Amniotic stem cell (primary cell): ENCODE results near the gene PRR14L.
"Not testable (repeated sequence)": the region's sequence is repeated elsewhere in the genome, so short reads cannot be mapped to it uniquely, and the experiment has no call there.

Experiments used
- DNase-seq: peaks from one replicate; lab custom pipeline; 2025; lab: John Stamatoyannopoulos, UW

The PRR14L gene

DNA sequence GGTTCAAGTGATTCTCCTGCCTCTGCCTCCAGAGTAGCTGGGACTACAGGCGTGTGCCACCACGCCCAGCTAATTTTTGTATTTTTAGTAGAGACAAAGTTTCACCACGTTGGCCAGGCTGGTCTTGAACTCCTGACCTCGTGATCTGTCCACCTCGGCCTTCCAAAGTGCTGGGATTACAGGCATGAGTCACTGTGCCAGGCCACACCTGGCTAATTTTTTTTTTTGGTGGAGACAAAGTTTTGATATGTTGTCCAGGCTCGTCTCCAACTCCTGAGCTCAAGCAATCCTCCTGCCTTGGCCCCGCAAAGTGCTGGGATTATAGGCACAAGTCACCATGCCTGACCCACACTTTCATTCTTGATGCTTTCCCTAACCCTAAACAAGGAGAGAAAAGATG lies 9.6 kb downstream of the PRR14L start:
- not testable (repeated sequence) for DNase-seq

DNA sequence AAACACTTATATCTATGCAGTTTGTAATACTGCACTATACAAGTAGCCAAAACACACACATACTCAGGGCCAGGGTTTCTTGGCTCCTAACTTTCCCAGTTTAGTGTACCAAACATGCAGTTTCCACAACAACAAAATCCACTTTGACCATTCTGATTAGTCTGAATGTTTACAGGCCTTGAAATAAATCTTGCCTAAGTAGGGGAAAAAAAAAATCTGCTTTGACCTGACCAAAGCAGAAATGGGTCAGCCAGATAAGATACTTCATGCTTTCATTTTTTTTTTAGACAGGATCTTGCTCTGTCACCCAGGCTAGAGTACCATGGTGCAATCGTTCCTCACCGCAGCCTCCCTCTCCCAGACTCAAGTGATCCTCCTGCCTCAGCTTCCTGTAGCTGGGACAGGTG lies 10.1 kb downstream of the PRR14L start:
- no peak for DNase-seq

- no peak for DNase-seq
Measured at GRCh38 chr22:31738566-31738965, 11.4 kb downstream of the PRR14L start.

- DNase-seq: no peak
Measured at GRCh38 chr22:31737932-31738331, 12.0 kb downstream of the PRR14L start.

GRCh38 chr22:31736458-31736857 lies 13.5 kb downstream of the PRR14L start:
- DNase-seq: no peak

DNA sequence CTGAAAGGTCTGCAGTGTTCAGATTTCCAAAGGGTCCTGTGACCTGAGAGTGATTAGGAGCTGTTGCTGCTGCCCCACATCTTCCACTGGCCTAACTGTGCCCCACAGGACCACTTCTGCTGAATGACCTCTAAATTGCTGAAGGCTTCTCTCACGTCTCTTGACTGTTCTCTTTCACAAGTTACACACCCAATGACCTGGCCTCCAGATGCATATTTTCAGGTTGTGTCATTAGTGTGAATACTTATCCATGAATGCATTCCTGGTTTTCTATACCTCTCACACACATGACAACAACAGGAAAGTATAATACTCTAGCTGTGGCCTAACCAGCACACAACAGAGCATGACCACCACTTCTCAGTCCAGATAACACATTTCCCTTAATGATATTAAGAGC lies 15.4 kb downstream of the PRR14L start:
- peak; percentile 28 for DNase-seq

- no peak for DNase-seq
Measured at GRCh38 chr22:31733580-31734079, 16.3 kb downstream of the PRR14L start.

DNA sequence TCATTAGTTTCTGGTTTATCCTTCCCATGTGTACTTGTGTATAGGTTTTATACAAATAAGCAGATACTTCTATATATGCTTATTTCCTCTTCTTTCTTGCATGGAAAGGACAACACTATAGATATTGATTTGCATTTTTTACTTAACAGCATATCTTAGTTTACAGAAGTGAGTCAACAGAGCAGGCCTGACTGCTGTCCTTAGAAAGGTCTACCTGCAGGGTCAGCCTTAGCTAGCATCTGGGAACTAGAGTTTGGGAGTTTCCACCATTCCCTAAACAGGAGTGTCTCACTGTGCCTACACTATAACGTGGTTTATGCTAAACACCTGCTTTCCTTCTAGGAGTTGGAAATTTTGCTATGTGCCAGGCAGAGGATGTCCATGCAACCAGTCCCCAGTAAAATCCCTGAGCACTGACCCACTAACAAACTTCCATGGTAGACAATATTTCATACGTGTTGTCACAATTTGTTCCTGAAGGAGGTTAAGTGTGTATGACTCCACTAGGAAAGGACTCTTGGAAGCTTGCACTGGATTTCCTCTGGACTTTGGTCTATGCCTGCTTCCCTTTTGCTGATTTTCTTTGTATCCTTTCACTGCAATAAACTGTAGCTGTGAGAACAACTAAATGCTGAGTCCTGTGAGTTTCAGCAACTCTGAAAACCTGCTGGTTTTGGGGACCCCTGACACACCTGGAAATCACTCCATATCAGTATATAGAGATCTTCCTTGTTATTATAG lies 17.7 kb downstream of the PRR14L start:
- DNase-seq: no peak

DNA sequence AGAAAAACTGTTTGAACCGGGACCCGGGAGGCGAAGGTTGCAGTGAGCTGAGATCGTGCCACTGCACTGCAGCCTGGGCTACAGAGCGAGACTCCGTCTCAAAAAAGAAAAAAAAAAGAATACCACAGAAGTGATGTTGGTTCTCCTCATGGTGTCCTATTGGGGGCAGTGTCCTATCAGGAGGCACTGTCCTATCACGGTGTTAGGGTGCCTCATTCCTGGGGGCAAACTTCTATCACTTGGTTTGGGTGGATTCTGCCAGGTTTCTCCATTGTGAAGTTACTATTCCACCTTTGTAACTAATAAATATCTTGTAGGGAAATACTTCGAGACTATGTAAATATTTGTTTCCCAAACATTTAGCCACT lies 19.6 kb downstream of the PRR14L start:
- no peak for DNase-seq

DNA sequence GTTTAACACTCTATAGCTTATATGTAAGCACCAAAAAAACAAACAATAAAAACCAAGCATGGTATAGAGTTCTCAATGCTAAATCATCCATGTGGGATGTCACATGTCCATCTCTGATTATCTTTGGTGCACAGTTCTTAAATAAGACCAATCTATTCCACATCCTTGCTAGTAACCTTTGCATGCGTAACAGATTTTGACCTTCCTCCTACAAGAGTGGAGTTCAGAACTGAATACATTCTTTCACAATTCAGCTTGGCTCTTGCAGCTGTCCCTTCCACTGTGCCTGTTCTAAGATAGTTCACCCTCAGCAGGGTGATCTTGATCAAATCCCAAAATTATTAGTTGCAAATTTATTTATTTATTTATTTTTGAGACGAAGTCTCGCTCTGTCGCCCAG lies 21.1 kb downstream of the PRR14L start:
- DNase-seq: no peak

DNA sequence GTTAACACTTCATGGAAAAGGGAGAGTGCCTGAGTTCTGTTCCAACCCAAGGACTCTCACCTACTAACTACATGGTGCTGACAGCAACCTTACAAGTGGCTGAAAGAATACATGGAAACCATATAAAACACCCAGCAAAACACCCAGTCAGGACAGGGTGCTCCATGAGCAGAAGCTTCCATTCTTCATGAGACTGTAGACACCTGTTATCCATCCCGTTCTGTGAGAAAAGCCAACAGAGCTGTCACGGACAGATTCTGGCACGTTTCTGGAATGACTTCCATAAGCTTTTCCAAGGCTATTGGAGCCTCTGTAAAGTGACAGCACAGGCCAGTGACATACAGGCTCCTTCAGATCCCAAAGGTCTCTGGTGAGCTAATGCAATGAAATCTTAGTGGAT lies 23.2 kb downstream of the PRR14L start:
- no peak for DNase-seq

DNA sequence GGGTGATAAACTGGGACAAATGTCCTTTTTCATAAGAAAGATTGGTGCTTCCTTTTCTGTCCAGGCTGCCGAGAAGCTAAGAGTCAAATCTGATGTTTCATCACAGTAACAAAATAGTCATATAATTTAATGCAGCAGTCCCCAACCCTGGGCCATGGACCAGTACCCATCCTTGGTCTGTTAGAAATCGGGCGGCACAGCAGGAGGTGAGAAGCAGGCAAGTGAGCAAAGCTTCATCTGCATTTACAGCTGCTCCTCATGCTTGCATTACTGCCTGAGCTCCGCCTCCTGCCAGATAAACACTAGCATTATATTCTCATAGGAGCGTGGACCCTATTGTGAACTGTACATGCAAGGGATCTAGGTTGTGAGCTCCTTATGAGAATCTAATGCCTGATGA lies 26.2 kb downstream of the PRR14L start:
- no peak for DNase-seq

DNA sequence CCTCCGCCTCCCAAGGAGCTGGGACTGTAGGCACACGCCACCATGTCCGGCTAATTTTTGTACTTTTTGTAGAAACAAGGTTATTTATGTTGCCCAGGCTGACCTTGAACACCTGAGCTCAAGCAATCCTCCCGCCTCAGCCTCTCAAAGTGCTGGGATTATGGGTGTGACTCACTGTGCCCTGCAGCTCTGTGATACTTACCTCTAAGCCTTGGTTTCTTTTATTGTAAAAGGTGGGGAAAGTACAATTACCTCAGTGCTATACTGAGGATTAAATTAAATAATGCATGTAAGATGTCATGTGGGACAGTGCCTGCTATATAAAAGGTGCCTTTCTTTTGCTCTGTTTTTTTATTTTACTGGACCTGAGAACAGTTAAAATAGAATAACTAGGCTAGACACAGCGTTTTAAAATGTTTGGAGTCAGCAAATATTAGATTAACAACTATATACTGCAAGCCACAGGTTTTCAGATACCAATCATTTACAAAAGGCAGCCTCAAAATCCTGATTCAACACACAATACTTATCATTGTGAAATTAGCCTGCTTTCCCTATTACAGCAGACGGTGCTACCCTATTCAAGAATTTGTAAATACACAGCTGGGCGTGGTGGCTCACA lies 30.0 kb downstream of the PRR14L start:
- no peak for DNase-seq

GRCh38 chr22:31715147-31715778 lies 34.7 kb downstream of the PRR14L start:
- DNase-seq: no peak

GRCh38 chr22:31711226-31711625 lies 38.7 kb downstream of the PRR14L start:
- DNase-seq: not testable (repeated sequence)

GRCh38 chr22:31707519-31707918 lies 42.4 kb downstream of the PRR14L start:
- DNase-seq: no peak

DNA sequence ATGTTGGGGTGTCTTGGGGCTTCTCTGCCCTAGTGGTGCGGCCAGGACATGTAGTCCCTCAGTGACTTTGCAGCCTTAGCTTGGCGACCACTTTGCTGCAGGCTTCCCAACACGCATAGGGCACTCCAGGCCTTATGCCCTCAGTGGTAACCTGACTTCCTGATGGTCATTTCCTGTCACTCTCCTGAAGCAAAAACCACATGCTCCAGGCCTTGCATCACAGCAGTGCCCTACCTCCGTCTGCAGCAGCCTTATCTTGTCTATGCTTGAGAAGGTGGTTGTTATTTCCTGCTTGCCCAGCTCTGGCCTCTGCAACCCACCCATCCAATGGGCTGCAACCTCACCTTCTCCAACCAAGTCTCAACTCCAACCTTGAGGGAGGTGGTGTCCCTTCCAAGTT lies 54.5 kb downstream of the PRR14L start:
- DNase-seq: no peak

DNA sequence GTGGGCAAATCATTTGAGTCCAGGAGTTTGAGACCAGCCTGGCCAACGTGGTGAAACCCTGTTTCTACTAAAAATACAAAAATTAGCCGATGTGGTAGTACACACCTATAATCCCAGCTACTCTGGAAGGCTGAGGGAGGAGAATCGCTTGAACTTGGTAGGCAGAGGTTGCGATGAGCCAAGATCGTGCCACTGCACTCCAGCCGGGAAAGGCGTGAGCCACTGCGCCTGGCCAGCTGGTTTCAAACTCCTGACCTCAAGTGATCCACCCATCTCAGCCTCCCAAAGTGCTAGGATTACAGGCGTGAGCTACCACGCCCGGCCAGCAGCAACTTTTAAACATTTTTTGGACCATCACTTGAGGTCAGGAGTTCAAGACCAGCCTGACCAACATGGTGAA lies 55.9 kb downstream of the PRR14L start:
- DNase-seq: not testable (repeated sequence)

DNA sequence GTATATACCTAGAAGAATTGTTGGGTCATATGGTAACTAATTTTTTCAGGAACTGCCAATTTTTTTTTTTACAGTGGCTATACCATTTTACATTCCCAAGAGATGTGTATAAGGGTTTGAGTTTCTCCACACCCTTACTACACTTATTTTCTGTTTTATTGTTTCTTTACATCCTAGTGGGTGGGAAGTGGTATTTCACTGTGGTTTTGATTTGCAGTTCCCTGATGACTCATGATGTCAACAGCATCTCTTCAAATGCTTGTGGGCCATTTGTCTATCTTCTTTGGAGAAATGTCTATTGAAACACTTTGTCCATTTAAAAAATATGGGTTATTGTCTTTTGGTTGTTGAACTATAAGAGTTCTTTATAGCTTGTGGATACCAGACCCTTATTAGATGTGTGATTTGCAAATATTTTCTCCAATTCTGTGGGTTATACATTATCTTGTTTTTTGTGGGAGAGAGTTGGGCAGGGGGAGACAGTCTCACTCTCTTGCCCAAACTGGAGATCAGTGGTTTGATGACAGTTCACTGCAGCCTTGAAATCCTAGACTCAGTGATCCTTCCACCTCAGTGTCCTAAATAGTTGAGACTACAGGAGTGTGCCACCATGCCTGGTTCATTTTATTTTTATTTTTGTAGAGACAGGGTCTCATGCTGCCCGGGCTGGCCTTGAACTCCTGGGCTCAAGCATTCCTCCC lies 57.6 kb downstream of the PRR14L start:
- DNase-seq: no peak

DNA sequence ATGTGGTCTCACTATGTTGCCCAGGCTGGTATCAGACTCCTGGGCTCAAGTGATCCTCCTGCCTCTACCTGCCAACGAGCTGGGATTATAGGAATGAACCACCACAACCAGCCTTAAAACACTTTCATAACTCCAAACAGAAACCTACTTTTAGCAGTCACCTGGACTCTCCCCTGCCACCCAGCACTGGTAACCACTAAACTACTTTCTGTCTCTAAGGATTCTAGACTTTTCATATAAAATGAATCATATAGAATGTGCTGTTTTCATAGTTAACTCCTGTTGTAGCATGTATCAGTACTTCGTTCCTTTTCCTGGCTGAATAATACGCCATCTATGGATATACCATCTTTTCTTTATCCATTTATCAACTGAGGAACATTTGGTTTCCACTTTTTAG lies 58.5 kb downstream of the PRR14L start:
- DNase-seq: no peak

DNA sequence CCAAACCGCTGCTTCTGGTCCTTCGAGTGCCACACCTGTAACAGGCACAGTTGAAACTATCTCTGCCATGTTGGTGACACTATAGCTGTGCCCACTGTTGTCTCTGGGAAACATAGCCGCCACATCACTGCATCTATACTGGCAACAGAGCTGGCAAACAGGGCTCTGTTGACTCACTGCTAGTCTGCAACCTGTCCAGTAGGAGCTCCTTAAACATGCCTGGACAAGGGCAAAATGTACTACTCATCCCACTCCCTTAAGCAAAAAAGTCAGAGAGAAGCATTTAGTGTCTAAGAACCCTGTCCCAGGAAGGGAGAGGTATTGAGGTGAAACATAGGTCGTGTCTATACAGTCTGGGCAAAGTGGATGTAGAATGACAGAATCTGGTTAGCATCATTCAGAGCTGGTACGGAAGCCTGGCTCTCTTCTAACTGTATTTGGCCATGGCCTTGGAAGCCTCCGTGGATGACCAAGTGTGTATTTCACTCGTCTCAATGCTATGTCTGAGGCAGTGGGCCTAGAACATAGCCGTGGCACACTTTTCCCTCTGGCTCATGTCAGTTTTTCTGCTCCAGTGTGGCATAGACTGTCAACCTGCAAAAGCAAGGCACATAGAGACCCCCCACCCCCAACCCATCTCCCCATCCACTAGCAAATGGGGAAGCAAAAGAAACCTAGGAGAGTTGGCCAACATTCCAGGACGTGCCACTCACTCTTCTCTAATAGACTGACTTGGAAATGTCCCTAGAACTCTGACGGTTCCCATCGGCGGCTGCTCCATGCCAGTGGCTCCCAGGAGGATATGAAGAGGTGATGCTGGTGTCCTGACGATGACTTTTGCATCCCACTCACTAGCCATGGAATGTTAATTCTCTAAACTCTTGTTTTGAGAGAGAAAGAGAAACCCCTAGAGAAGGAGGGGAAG lies 66.5 kb downstream of the PRR14L start:
- no peak for DNase-seq

GRCh38 chr22:31682751-31683150 lies 67.2 kb downstream of the PRR14L start:
- DNase-seq: no peak
